ENCODE data around the gene TRIM34. TPM values are rescaled to one million over a fixed set of nuclear protein-coding genes. Genes with fewer than 3 reads are reported as not detected.

TRIM34 gene
- total and polyA plus RNA-seq, 2 of the 8 experiments (the other 6 are each of a cell fraction or from before 2014, with no cell fraction given): 0.76 to 5.8 TPM

GRCh38 chr11:5674391-5674790 is 49.6 kb downstream of the TRIM34 start (continued):
- no peak for TF ChIP-seq ATF2 (IDR thresholded peaks at IDR 0.05; ENCODE audit: low read length)
- TF ChIP-seq SAP30 (IDR thresholded peaks at IDR 0.05; ENCODE audit: insufficient read depth, insufficient replicate concordance, low read length): no peak
- no peak for TF ChIP-seq KDM4A (IDR thresholded peaks at IDR 0.05; ENCODE audit: low read depth, low read length, severe bottlenecking)
- no peak for TF ChIP-seq NANOG (IDR thresholded peaks at IDR 0.05; ENCODE audit: insufficient read depth, low read depth, low read length, poor library complexity, severe bottlenecking)
